Kidney (tissue), 14 donors: ENCODE results near the gene TMEM134. TPM values are rescaled to one million over a fixed set of nuclear protein-coding genes. Genes with fewer than 3 reads are reported as not detected.
A peak's percentile ranks its signal among the peaks of the same experiment; 100 is the strongest.

ENCODE experiments used
- DNase-seq, 5 donors: peaks; one replicate each; pipeline ENCODE4 v3.0.0-alpha.2; 2013 to 2020
- FAIRE-seq: peaks from 2 replicates; lab custom pipeline; 2012; peaks lifted over from hg19 to GRCh38; lab: Jason Lieb, UNC
- H3K27ac ChIP-seq, 2 donors: one replicate each; pipeline ENCODE4 v1.7.0; 2013; ENCODE audit warnings: low read depth in 2 of 2, low read length in 2 of 2, inconsistent platforms in 1 of 2
- H3K27me3 ChIP-seq: one replicate; pipeline ENCODE4 v1.7.1; 2013; ENCODE audit warnings: low read length, inconsistent platforms; ENCODE audit not compliant: control insufficient read depth, insufficient read depth
- H3K36me3 ChIP-seq, 3 donors: one replicate each; pipeline versions ENCODE4 v1.7.0 to v1.7.1; 2013; ENCODE audit warnings: low read length in 3 of 3, control low read depth in 1 of 3, inconsistent platforms in 1 of 3; ENCODE audit not compliant: insufficient read depth in 3 of 3, control insufficient read depth in 2 of 3
- H3K4me1 ChIP-seq, 3 donors: one replicate each; pipeline versions ENCODE4 v1.7.0 to v1.7.1; 2013; ENCODE audit warnings: low read length in 3 of 3, inconsistent platforms in 1 of 3, low read depth in 1 of 3; ENCODE audit not compliant: control insufficient read depth in 2 of 3, insufficient read depth in 2 of 3
- H3K4me3 ChIP-seq, 3 donors: one replicate each; pipeline versions ENCODE4 v1.7.0 to v1.8.1; 2013; ENCODE audit warnings: low read length in 3 of 3, control low read depth in 1 of 3, inconsistent platforms in 1 of 3
- H3K9ac ChIP-seq, 3 donors: one replicate each; pipeline versions ENCODE4 v1.7.0 to v1.7.1; 2013; ENCODE audit warnings: low read length in 3 of 3, control low read depth in 1 of 3, inconsistent platforms in 1 of 3
- H3K9me3 ChIP-seq, 3 donors: one replicate each; pipeline versions ENCODE4 v1.7.0 to v1.7.1; 2013; ENCODE audit warnings: low read length in 3 of 3, control low read depth in 1 of 3, inconsistent platforms in 1 of 3; ENCODE audit not compliant: control insufficient read depth in 2 of 3, insufficient read depth in 1 of 3
- intact Hi-C: fragments of 100-400 bp; cut with DNase I; formaldehyde crosslinking; loops from one replicate; pipeline ENCODE4 v1.11.1; 2022
- polyA plus RNA-seq: library from polyadenylated mRNA; stranded (reverse); fragments of 350-450 nt; fragmentation: Illumina TruSeq; extraction: RNeasy Lipid Tissue Mini Kit (QIAGEN cat#74804); gene quantifications from one replicate; pipeline ENCODE4 v1.2.3, GENCODE V29; 2014; ENCODE audit warnings: low read depth, low replicate concordance; ENCODE audit not compliant: insufficient read depth
- total RNA-seq: library from RNA; stranded (reverse); fragmentation: NEBNext Ultra II Directional; extraction: Animal tissue kit (Norgen Biotek cat#: 25700); gene quantifications from one replicate; pipeline ENCODE4 v1.2.1, GENCODE V29; 2021
- TF ChIP-seq, protein P1 (sequence below): IDR thresholded peaks from 3 replicates; pipeline ENCODE4 v1.5.1; 2012; ENCODE audit warnings: mild to moderate bottlenecking, moderate library complexity, borderline replicate concordance; ENCODE audit not compliant: insufficient read depth; ENCODE audit errors: extremely low read depth
- donor health status: control.
- donor health status: control.
- donor health status: control.
- donor health status: control.
- donor health status: control.
- donor health status: DM: yes; HTN: yes; CAD: no.
- donor health status: Normal renal cell carcinoma (clear cell type).

Gene TMEM134
- total and polyA plus RNA-seq, 2 donors from 2014 or later: 65.5 to 127 TPM

DNA sequence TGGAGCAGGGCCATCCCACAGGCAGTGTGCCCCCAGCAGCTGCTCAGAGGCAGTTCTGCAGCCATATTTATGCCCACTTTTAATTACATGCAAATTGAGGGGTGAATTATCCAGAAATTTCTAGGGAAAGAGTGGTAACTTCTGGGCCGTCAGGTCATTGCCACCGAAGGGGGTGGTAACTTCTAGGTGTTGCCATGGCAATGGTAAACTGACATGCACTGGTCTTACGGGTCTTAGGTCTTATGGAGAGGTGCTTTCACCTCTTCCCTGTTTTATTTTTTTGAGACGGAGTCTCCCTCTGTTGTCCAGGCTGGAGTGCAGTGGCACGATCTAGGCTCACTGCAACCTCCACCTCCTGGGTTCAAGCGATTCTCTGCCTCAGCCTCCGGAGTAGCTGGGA lies 3.8 kb upstream of the TMEM134 start:
- H3K27ac ChIP-seq: no peak overlapping the region
- H3K27me3 ChIP-seq: no peaks in the 10 kb centered on the region
- intact Hi-C loops: no loop called here
- DNase-seq (no peak), FAIRE-seq (no peak)
- TF ChIP-seq, protein P1, sequence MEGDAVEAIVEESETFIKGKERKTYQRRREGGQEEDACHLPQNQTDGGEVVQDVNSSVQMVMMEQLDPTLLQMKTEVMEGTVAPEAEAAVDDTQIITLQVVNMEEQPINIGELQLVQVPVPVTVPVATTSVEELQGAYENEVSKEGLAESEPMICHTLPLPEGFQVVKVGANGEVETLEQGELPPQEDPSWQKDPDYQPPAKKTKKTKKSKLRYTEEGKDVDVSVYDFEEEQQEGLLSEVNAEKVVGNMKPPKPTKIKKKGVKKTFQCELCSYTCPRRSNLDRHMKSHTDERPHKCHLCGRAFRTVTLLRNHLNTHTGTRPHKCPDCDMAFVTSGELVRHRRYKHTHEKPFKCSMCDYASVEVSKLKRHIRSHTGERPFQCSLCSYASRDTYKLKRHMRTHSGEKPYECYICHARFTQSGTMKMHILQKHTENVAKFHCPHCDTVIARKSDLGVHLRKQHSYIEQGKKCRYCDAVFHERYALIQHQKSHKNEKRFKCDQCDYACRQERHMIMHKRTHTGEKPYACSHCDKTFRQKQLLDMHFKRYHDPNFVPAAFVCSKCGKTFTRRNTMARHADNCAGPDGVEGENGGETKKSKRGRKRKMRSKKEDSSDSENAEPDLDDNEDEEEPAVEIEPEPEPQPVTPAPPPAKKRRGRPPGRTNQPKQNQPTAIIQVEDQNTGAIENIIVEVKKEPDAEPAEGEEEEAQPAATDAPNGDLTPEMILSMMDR: no peak
- no peaks in the 10 kb centered on the region for H3K9me3 ChIP-seq
- no peak overlapping the region for H3K9ac ChIP-seq
- no peak overlapping the region for H3K4me3 ChIP-seq
- peaks cover 0 to 8% (median 4%) of the 10 kb centered on the region in 3 donors for H3K4me1 ChIP-seq
- no peaks in the 10 kb centered on the region for H3K36me3 ChIP-seq

GRCh38 chr11:67470337-67471002 lies 1.4 kb upstream of the TMEM134 start:
- TF ChIP-seq, protein P1: no peak
- peaks cover 0 to 14% (median 4%) of the 10 kb centered on the region in 3 donors for H3K4me1 ChIP-seq
- DNase-seq: no peak
- intact Hi-C loops: no loop called here
- H3K9me3 ChIP-seq: no peaks in the 10 kb centered on the region
- H3K27me3 ChIP-seq: no peaks in the 10 kb centered on the region
- H3K27ac ChIP-seq: no peak overlapping the region
- no peak overlapping the region for H3K9ac ChIP-seq
- no peaks in the 10 kb centered on the region for H3K36me3 ChIP-seq
- FAIRE-seq: no peak
- H3K4me3 ChIP-seq: no peak overlapping the region

DNA sequence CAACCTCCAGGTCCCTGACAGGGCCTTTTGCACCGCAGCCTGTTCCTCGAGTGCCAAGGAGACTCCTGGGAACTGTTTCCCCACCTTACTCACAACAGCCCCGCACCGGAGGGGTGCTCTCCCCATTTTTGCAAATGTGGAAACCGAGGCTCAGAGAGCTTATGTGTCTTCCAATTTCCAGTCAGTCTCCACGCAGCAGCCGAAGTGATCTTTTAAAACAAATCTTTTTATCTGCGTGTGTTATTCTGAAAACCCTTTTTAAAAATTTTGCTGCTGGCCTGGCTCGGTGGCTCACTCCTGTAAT lies 409 bp upstream of the TMEM134 start:
- Histone ChIP-seq H3K9me3 (no peaks in the 10 kb centered on the region), H3K9ac (peak overlapping the region; percentile 59 to 85 (median 84)), H3K4me3 (peak overlapping the region; percentile 74 to 84 (median 75)), H3K27me3 (no peaks in the 10 kb centered on the region), H3K4me1 (peaks cover 0 to 17% (median 4%) of the 10 kb centered on the region in 3 donors), H3K27ac (peak overlapping the region; percentile 84 to 88), H3K36me3 (no peaks in the 10 kb centered on the region)
- intact Hi-C loops: no loop called here
- no peak for FAIRE-seq
- TF ChIP-seq, protein P1: no peak
- DNase-seq: no peak

GRCh38 chr11:67468456-67468758 lies 644 bp downstream of the TMEM134 start:
- Histone ChIP-seq H3K4me3 (peak overlapping the region; percentile 47 to 76 (median 74)), H3K27ac (peak overlapping the region; percentile 81 to 88), H3K4me1 (peaks cover 0 to 23% (median 12%) of the 10 kb centered on the region in 3 donors), H3K36me3 (no peaks in the 10 kb centered on the region), H3K9ac (peak overlapping the region; percentile 32 to 96 (median 82)), H3K27me3 (no peaks in the 10 kb centered on the region), H3K9me3 (no peaks in the 10 kb centered on the region)
- TF ChIP-seq, protein P1: no peak
- DNase-seq (no peak), FAIRE-seq (no peak)
- intact Hi-C loops: no loop called here
